ENCODE results near the gene THSD4. TPM values are rescaled to one million over a fixed set of nuclear protein-coding genes. Genes with fewer than 3 reads are reported as not detected.

THSD4 gene
- total and polyA plus RNA-seq, 9 of the 15 experiments (the other 6 are each of a cell fraction or from before 2014, with no cell fraction given), result 0.04 TPM; not detected in 5

DNA sequence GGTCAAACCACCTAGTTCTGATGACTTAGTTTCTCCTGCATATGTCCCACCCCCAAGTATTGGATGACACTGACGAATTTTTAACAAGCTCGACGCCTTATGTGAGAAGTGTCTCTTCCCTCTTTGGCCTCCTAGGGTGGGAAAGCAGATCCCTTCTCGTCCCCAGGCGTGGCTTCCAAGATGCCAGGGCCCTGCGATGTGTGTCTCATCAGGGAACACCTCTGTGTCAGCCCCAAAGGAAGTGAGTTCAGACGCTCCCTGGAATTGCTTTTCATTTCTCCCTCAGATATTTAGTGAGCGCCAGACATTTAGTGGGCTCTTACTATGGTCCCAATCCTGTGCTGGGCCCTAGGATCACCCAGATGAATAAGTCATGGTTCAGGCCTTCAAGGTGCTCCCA lies 482.4 kb downstream of the THSD4 start:
- intact Hi-C loops (cut with micrococcal nuclease) (no loop called here), in situ Hi-C loops (cut with MboI) (no loop called here)
- Histone ChIP-seq H3K27ac (ENCODE audit: extremely low read depth, low read depth, low read length) (no peak overlapping the region), H2AFZ (ENCODE audit: low read depth, low read length) (no peak overlapping the region), H3K27me3 (ENCODE audit: control insufficient read depth in 2 of 2, insufficient read depth in 2 of 2, low read length in 2 of 2) (peaks cover 0 to 6% of the 10 kb centered on the region in 2 experiments; a peak in 3 of 5 replicates), H3K4me2 (ENCODE audit: insufficient read depth, low read length) (no peak overlapping the region), H3K9me3 (replicated peaks; ENCODE audit: control insufficient read depth, insufficient read depth, low read depth, low read length) (no peaks in the 10 kb centered on the region), H3K4me3 (no peak overlapping the region), H3K79me2 (ENCODE audit: control insufficient read depth, insufficient read depth, low read length) (no peaks in the 10 kb centered on the region), H3K9me1 (ENCODE audit: control insufficient read depth, insufficient read depth, low read length) (no peaks in the 10 kb centered on the region), H3K9ac (ENCODE audit: insufficient read depth in 1 of 2, low read depth in 2 of 2, low read length in 2 of 2) (no peak overlapping the region), H4K20me1 (replicated peaks; ENCODE audit: control insufficient read depth, insufficient read depth, low read length) (no peaks in the 10 kb centered on the region), H3K4me1 (replicated peaks in 1 of 2; ENCODE audit: control insufficient read depth in 2 of 2, insufficient read depth in 2 of 2, low read length in 2 of 2) (no peaks in the 10 kb centered on the region), H3K36me3 (ENCODE audit: control insufficient read depth, insufficient read depth, low read length) (no peaks in the 10 kb centered on the region)
- DNase-seq (ENCODE audit: extremely low read depth in 1 of 4, low spot score in 3 of 4), result no peak
- no peak for FAIRE-seq
- TF ChIP-seq ZNF57 (CRISPR knock-in tag; IDR thresholded peaks at IDR 0.05) (no peak), CXXC5 (CRISPR knock-in tag; IDR thresholded peaks at IDR 0.05) (no peak), ZNF24 (IDR thresholded peaks at IDR 0.05) (no peak), U2AF1 (optimal IDR thresholded peaks at IDR 0.05; ENCODE audit: low read depth, low read length) (no peak), ZNF3 (CRISPR knock-in tag; IDR thresholded peaks at IDR 0.05) (no peak), ETV6 (IDR thresholded peaks at IDR 0.05; ENCODE audit: borderline replicate concordance in 1 of 2, low read depth in 2 of 2, low read length in 1 of 2) (no peak), ETV6 (CRISPR knock-in tag; IDR thresholded peaks at IDR 0.05; ENCODE audit: borderline replicate concordance) (no peak), HCFC1 (IDR thresholded peaks at IDR 0.05; ENCODE audit: low read depth, low read length) (no peak), SAFB2 (IDR thresholded peaks at IDR 0.05; ENCODE audit: borderline replicate concordance, low read depth, low read length, severe bottlenecking) (no peak), NR2F6 (CRISPR knock-in tag; IDR thresholded peaks at IDR 0.05) (no peak), ZEB2 (IDR thresholded peaks at IDR 0.05) (no peak), ZNF12 (CRISPR knock-in tag; IDR thresholded peaks at IDR 0.05) (no peak), ETS2 (tag; IDR thresholded peaks at IDR 0.05; ENCODE audit: borderline replicate concordance, poor library complexity, severe bottlenecking) (no peak), GABPB1 (CRISPR knock-in tag; IDR thresholded peaks at IDR 0.05) (no peak), RFX7 (CRISPR knock-in tag; IDR thresholded peaks at IDR 0.05) (no peak), FOXA1 (IDR thresholded peaks at IDR 0.05; ENCODE audit: borderline replicate concordance) (no peak)
- TF ChIP-seq, protein P1, sequence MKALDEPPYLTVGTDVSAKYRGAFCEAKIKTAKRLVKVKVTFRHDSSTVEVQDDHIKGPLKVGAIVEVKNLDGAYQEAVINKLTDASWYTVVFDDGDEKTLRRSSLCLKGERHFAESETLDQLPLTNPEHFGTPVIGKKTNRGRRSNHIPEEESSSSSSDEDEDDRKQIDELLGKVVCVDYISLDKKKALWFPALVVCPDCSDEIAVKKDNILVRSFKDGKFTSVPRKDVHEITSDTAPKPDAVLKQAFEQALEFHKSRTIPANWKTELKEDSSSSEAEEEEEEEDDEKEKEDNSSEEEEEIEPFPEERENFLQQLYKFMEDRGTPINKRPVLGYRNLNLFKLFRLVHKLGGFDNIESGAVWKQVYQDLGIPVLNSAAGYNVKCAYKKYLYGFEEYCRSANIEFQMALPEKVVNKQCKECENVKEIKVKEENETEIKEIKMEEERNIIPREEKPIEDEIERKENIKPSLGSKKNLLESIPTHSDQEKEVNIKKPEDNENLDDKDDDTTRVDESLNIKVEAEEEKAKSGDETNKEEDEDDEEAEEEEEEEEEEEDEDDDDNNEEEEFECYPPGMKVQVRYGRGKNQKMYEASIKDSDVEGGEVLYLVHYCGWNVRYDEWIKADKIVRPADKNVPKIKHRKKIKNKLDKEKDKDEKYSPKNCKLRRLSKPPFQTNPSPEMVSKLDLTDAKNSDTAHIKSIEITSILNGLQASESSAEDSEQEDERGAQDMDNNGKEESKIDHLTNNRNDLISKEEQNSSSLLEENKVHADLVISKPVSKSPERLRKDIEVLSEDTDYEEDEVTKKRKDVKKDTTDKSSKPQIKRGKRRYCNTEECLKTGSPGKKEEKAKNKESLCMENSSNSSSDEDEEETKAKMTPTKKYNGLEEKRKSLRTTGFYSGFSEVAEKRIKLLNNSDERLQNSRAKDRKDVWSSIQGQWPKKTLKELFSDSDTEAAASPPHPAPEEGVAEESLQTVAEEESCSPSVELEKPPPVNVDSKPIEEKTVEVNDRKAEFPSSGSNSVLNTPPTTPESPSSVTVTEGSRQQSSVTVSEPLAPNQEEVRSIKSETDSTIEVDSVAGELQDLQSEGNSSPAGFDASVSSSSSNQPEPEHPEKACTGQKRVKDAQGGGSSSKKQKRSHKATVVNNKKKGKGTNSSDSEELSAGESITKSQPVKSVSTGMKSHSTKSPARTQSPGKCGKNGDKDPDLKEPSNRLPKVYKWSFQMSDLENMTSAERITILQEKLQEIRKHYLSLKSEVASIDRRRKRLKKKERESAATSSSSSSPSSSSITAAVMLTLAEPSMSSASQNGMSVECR (CRISPR knock-in tag; IDR thresholded peaks at IDR 0.05), result no peak
- TF ChIP-seq, protein P2, sequence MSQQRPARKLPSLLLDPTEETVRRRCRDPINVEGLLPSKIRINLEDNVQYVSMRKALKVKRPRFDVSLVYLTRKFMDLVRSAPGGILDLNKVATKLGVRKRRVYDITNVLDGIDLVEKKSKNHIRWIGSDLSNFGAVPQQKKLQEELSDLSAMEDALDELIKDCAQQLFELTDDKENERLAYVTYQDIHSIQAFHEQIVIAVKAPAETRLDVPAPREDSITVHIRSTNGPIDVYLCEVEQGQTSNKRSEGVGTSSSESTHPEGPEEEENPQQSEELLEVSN (IDR thresholded peaks at IDR 0.05; ENCODE audit: borderline replicate concordance in 1 of 2, extremely low read depth in 1 of 2, insufficient read depth in 1 of 2, insufficient read length in 1 of 2, low read depth in 1 of 2, low read length in 1 of 2, poor library complexity in 1 of 2, severe bottlenecking in 1 of 2), result no peak
- ATAC-seq, result no peak
- BruUV-seq (replicated peaks), result no TSS peak
- 0% methylated on average over 7 of the region's 8 CpGs for WGBS (ENCODE audit: insufficient coverage, low coverage, missing lambda C conversion rate)
- CTCF ChIA-PET (ENCODE audit: low intra/inter-chr PET ratio), result no interaction called here
- POLR2A ChIA-PET, result no interaction called here
